Measurements from ENCODE around the gene TMEM167A. TPM values are rescaled to one million over a fixed set of nuclear protein-coding genes. Genes with fewer than 3 reads are reported as not detected.

Gene TMEM167A, protein sequence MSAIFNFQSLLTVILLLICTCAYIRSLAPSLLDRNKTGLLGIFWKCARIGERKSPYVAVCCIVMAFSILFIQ
- 34.6 and 95.8 TPM in 2 replicates for total RNA-seq (2012; rRNA removed)
- polyA plus RNA-seq (2012; rRNA removed): 36.6 and 45.1 TPM in 2 replicates
- polyA plus RNA-seq (2012; cell fraction: cytosol; rRNA removed): 4.4 and 5.0 TPM in 2 replicates
- polyA plus RNA-seq (2012; cell fraction: nucleus; rRNA removed; ENCODE audit: low replicate concordance): 1.6 and 19.7 TPM in 2 replicates
- Bru-seq, nascent RNA: percentile 94 among the genes with signal in this experiment
- percentile 95 among the genes with signal in this experiment for BruChase-seq, experiment 1, labeled RNA remaining after a 6-hour chase
- BruChase-seq, experiment 2, labeled RNA remaining after a 2-hour chase: percentile 95 among the genes with signal in this experiment
- long read RNA-seq, full-length matches to known transcripts: 133 of 164 reads
- long read RNA-seq, partial matches to known transcripts: 10 of 164 reads
- long read RNA-seq, other reads (novel, unspliced or antisense): 21 of 164 reads

DNA sequence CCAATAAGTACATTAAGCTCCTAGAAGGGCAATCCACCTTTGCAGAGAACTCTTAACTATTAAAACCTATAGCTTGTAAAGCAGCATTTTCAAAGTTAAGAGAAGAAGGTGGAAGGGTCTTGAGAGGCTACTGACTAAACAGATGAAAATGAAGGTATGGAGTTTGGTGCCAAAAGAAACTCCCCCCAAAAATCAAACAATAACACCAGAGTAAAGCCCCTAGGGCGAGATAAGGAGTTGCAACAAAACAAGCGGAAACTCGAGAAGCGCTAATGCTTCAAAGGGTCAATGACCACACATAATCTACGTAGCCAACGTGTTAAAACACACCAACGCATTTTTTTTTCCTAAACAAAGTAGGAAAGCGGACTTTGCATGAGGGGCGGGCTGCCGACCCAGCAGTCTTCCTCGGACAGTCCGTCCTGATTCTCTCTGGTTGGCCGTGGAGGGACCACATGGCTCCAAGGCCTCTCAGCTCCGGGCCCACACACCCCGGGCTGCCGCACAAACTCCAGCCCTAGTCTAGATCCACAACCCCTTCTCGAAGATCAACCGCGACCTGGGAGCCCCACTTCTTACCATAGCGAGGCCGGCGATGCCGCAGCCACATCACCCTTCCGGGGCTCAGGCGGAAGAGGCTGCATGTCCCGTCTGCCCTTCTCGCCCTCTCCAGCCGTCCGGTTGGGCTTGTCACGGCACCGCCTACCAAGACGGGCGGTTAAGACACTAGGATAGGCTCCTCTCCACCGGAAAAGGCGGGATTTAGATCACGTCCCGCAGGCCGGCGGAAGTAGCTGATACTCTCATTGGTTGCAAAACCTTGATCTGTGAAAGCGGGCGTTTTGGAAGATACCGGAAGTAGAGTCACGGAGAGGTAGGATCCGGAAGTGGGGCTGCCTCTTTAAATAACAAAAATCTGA is at the start of gene TMEM167A, which contains the start of gene XRCC4:
TSS of gene TMEM167A (minus strand) at position 653 of the 920 bp plus-strand sequence. CDS start at position 582, 71 bp downstream.
TSS of gene XRCC4 (plus strand) at position 806 of the 920 bp plus-strand sequence. CDS start 27,373 bp downstream, outside the sequence.
- Histone ChIP-seq H3K4ac (ENCODE audit: low read depth, low read length) (peak within 1 kb of the TSS; percentile 92), H2BK15ac (ENCODE audit: low read depth, low read length) (peak within 1 kb of the TSS; percentile 64; the same call in 1 of the 3 replicates), H3K9me3 (ENCODE audit: control insufficient read depth, insufficient read depth, low read length) (no peaks in the 10 kb centered on the region), H3K27me3 (ENCODE audit: control insufficient read depth, insufficient read depth, low read length) (no peaks in the 10 kb centered on the region), H2BK5ac (ENCODE audit: low read depth, low read length, poor library complexity, severe bottlenecking) (peak within 1 kb of the TSS; percentile 70), H3K9ac (ENCODE audit: low read depth, low read length) (peak within 1 kb of the TSS; percentile 90), H3K36me3 (ENCODE audit: control insufficient read depth, insufficient read depth, low read length) (no peaks in the 10 kb centered on the region), H3K14ac (replicated peaks; ENCODE audit: low read depth, low read length) (peak within 1 kb of the TSS; percentile 95), H3K23ac (ENCODE audit: low read depth, low read length) (peak within 1 kb of the TSS; percentile 96), H4K20me1 (ENCODE audit: insufficient read depth, low read length) (peaks cover 18% of the 10 kb centered on the region), H3K9me1 (ENCODE audit: insufficient read depth, low read length) (no peaks in the 10 kb centered on the region), H2AFZ (replicated peaks; ENCODE audit: low read length, poor library complexity) (peak within 1 kb of the TSS; percentile 90), H4K5ac (ENCODE audit: low read depth, low read length) (peak within 1 kb of the TSS; percentile 92), H3K27ac (ENCODE audit: insufficient read depth, low read length) (peak within 1 kb of the TSS; percentile 88), H3K56ac (ENCODE audit: extremely low read depth, insufficient read depth, low read length) (peak within 1 kb of the TSS; percentile 97), H2AK9ac (replicated peaks; ENCODE audit: low read depth, low read length, poor library complexity) (peak within 1 kb of the TSS; percentile 79), H3K18ac (ENCODE audit: low read depth, low read length) (peak within 1 kb of the TSS; percentile 67), H3K4me1 (ENCODE audit: control insufficient read depth, insufficient read depth, low read length) (peaks cover 3% of the 10 kb centered on the region; the same call in 1 of the 2 replicates), H2AK5ac (ENCODE audit: low read depth, low read length) (peak within 1 kb of the TSS; percentile 95), H2BK20ac (ENCODE audit: low read depth, low read length) (peak within 1 kb of the TSS; percentile 5; the same call in 1 of the 2 replicates), H2BK120ac (ENCODE audit: low read depth, low read length) (peak within 1 kb of the TSS; percentile 57), H3K4me2 (ENCODE audit: low read depth, low read length) (peak within 1 kb of the TSS; percentile 99), H3K4me3 (ENCODE audit: insufficient read depth, low read depth, low read length) (peak within 1 kb of the TSS; percentile 79), H4K8ac (ENCODE audit: low read depth in 2 of 2, low read length in 2 of 2) (peak within 1 kb of the TSS; percentile 96 to 100), H3K79me1 (ENCODE audit: low read depth in 1 of 2, low read length in 2 of 2) (peaks cover 0 to 40% of the 10 kb centered on the region in 2 experiments; a peak in 2 of 4 replicates), H4K91ac (ENCODE audit: insufficient read depth, low read depth, low read length) (peak within 1 kb of the TSS; percentile 91)
- POLR2A ChIA-PET (ENCODE audit: unreplicated experiment): no interaction called here
- intact Hi-C loops (cut with micrococcal nuclease): loop anchor here (1.0 to 5.0 kb wide), 6 partner anchors 230 to 725 kb away; no protein-coding TSS in a partner anchor
- ATAC-seq (ENCODE audit: low read depth) (peak; percentile 100), DNase-seq (peak; percentile 99)
- CTCF ChIA-PET: interaction anchor here (0.6 to 1.4 kb wide), 2 partner anchors 167 to 323 kb away, joined by 3 read pairs; no protein-coding TSS in a partner anchor
- dilution Hi-C loops (cut with HindIII; ENCODE audit: low sequenced_read_pairs, unreplicated experiment): no loop called here
- no CpG with 5 or more reads among the region's 44 CpGs for WGBS, 2 experiments (ENCODE audit: extremely low coverage in 2 of 2, insufficient read length in 1 of 2)
- in situ Hi-C loops (cut with MboI; ENCODE audit: low sequenced_read_pairs): loop anchor here (25.0 kb wide), 1 partner anchor 485 kb away; no protein-coding TSS in a partner anchor
- TSS peak; percentile 80 for BruUV-seq (replicated peaks)
- TF ChIP-seq POLR2A (IDR thresholded peaks at IDR 0.05; ENCODE audit: low read depth, low read length) (peak; percentile 95), CEBPB (IDR thresholded peaks at IDR 0.05; ENCODE audit: low read depth, low read length) (peak; percentile 81), MAFK (IDR thresholded peaks at IDR 0.05; ENCODE audit: low read depth, low read length) (no peak), MAZ (IDR thresholded peaks at IDR 0.05; ENCODE audit: borderline replicate concordance, low read depth, low read length) (no peak; the same call in 1 of the 2 replicates), CHD1 (IDR thresholded peaks at IDR 0.05; ENCODE audit: low read depth, low read length) (no peak; the same call in 1 of the 2 replicates), RFX5 (IDR thresholded peaks at IDR 0.05; ENCODE audit: low read depth, low read length) (no peak), FOS (IDR thresholded peaks at IDR 0.05; ENCODE audit: low read depth, low read length) (no peak), BHLHE40 (IDR thresholded peaks at IDR 0.05; ENCODE audit: low read depth, low read length) (no peak), MXI1 (IDR thresholded peaks at IDR 0.05; ENCODE audit: borderline replicate concordance, low read depth, low read length) (peak; percentile 62; the same call in 1 of the 2 replicates), NFE2L2 (IDR thresholded peaks at IDR 0.05; ENCODE audit: low read depth, low read length) (no peak), RCOR1 (IDR thresholded peaks at IDR 0.05; ENCODE audit: insufficient replicate concordance, low read length) (no peak), RAD21 (IDR thresholded peaks at IDR 0.05; ENCODE audit: low read length) (no peak)
- TF ChIP-seq, protein P1, sequence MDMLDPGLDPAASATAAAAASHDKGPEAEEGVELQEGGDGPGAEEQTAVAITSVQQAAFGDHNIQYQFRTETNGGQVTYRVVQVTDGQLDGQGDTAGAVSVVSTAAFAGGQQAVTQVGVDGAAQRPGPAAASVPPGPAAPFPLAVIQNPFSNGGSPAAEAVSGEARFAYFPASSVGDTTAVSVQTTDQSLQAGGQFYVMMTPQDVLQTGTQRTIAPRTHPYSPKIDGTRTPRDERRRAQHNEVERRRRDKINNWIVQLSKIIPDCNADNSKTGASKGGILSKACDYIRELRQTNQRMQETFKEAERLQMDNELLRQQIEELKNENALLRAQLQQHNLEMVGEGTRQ (IDR thresholded peaks at IDR 0.05; ENCODE audit: low read depth, low read length): peak; percentile 35; the same call in 1 of the 2 replicates

Measured in IMR-90 (cell line).